Inferior parietal cortex (tissue), 1 donor: ENCODE results near the gene DGKZ.

ENCODE experiments used
- DNase-seq: peaks from one replicate; pipeline ENCODE4 v3.0.0-alpha.2; 2016; ENCODE audit errors: extremely low spot score

The DGKZ gene

GRCh38 chr11:46392421-46393230 lies 45.4 kb downstream of the DGKZ start:
- DNase-seq = no peak

GRCh38 chr11:46393231-46393616 lies 46.0 kb downstream of the DGKZ start:
- no peak for DNase-seq

GRCh38 chr11:46393759-46394158 lies 46.5 kb downstream of the DGKZ start:
- DNase-seq = no peak

- no peak for DNase-seq
Measured at GRCh38 chr11:46397526-46397925, 50.3 kb downstream of the DGKZ start.

GRCh38 chr11:46402957-46403902 lies 56.0 kb downstream of the DGKZ start:
- DNase-seq = no peak

GRCh38 chr11:46404476-46405017 lies 57.3 kb downstream of the DGKZ start:
- no peak for DNase-seq

- DNase-seq = no peak
Measured at GRCh38 chr11:46407635-46408034, 60.4 kb downstream of the DGKZ start.

GRCh38 chr11:46408407-46408986 lies 61.2 kb downstream of the DGKZ start:
- no peak for DNase-seq

- no peak for DNase-seq
Measured at GRCh38 chr11:46410021-46410420, 62.8 kb downstream of the DGKZ start.

GRCh38 chr11:46413760-46414465 lies 66.7 kb downstream of the DGKZ start:
- no peak for DNase-seq

- no peak for DNase-seq
Measured at GRCh38 chr11:46414466-46414796, 67.2 kb downstream of the DGKZ start.

GRCh38 chr11:46414879-46415278 lies 67.6 kb downstream of the DGKZ start:
- DNase-seq = no peak

- no peak for DNase-seq
Measured at GRCh38 chr11:46417711-46418110, 70.4 kb downstream of the DGKZ start.

- DNase-seq = no peak
Measured at GRCh38 chr11:46418751-46419150, 71.5 kb downstream of the DGKZ start.

- DNase-seq = no peak
Measured at GRCh38 chr11:46420513-46420912, 73.2 kb downstream of the DGKZ start.

- no peak for DNase-seq
Measured at GRCh38 chr11:46421257-46421880, 74.1 kb downstream of the DGKZ start.

- DNase-seq = no peak
Measured at GRCh38 chr11:46422588-46422987, 75.3 kb downstream of the DGKZ start.

GRCh38 chr11:46426233-46426991 lies 79.1 kb downstream of the DGKZ start:
- no peak for DNase-seq

GRCh38 chr11:46427364-46427763 lies 80.1 kb downstream of the DGKZ start:
- no peak for DNase-seq

GRCh38 chr11:46429717-46430116 lies 82.5 kb downstream of the DGKZ start:
- no peak for DNase-seq
